HL-60/S4 treated with retinoic acid at 250 ng/mL for 4 days and 3 days (cell line): ENCODE data around the gene SEMA5A.

ENCODE experiments used
- in situ Hi-C: fragments of 300-500 bp; cut with MboI; formaldehyde crosslinking; loops from 2 replicates; pipeline ENCODE4 v1.7.0; 2022; ENCODE audit warnings: low sequenced_read_pairs

The SEMA5A gene

GRCh38 chr5:9545992-9546851 lies at the start of gene SEMA5A:
SEMA5A (minus strand) TSS chr5:9546075; CDS start chr5:9379946, 166,129 bp downstream.
- in situ Hi-C loops: no loop called here

GRCh38 chr5:9594913-9595312 lies 49.0 kb upstream of the SEMA5A start:
- in situ Hi-C loops: no loop called here

- in situ Hi-C loops: no loop called here
Measured at GRCh38 chr5:9589049-9589835, 43.4 kb upstream of the SEMA5A start.

GRCh38 chr5:9588254-9588653 lies 42.4 kb upstream of the SEMA5A start:
- in situ Hi-C loops: no loop called here

GRCh38 chr5:9587135-9587534 lies 41.3 kb upstream of the SEMA5A start:
- in situ Hi-C loops: no loop called here

- in situ Hi-C loops: no loop called here
Measured at GRCh38 chr5:9582406-9582805, 36.5 kb upstream of the SEMA5A start.

- in situ Hi-C loops: no loop called here
Measured at GRCh38 chr5:9573796-9574195, 27.9 kb upstream of the SEMA5A start.

GRCh38 chr5:9572246-9572645 lies 26.4 kb upstream of the SEMA5A start:
- in situ Hi-C loops: no loop called here

GRCh38 chr5:9570876-9571275 lies 25.0 kb upstream of the SEMA5A start:
- in situ Hi-C loops: no loop called here

GRCh38 chr5:9567039-9567438 lies 21.2 kb upstream of the SEMA5A start:
- in situ Hi-C loops: no loop called here

- in situ Hi-C loops: no loop called here
Measured at GRCh38 chr5:9564752-9565151, 18.9 kb upstream of the SEMA5A start.

- in situ Hi-C loops: no loop called here
Measured at GRCh38 chr5:9562141-9562540, 16.3 kb upstream of the SEMA5A start.

- in situ Hi-C loops: no loop called here
Measured at GRCh38 chr5:9559965-9560364, 14.1 kb upstream of the SEMA5A start.

- in situ Hi-C loops: no loop called here
Measured at GRCh38 chr5:9558319-9558965, 12.6 kb upstream of the SEMA5A start.

GRCh38 chr5:9557696-9558095 lies 11.8 kb upstream of the SEMA5A start:
- in situ Hi-C loops: no loop called here

GRCh38 chr5:9555961-9556360 lies 10.1 kb upstream of the SEMA5A start:
- in situ Hi-C loops: no loop called here

- in situ Hi-C loops: no loop called here
Measured at GRCh38 chr5:9554122-9554521, 8.2 kb upstream of the SEMA5A start.

- in situ Hi-C loops: no loop called here
Measured at GRCh38 chr5:9553561-9553960, 7.7 kb upstream of the SEMA5A start.

GRCh38 chr5:9551567-9552537 lies 6.0 kb upstream of the SEMA5A start:
- in situ Hi-C loops: no loop called here

- in situ Hi-C loops: no loop called here
Measured at GRCh38 chr5:9549941-9550340, 4.1 kb upstream of the SEMA5A start.
